Adrenal gland (tissue), 12 donors: ENCODE measurements around the gene TMEM61. TPM values are rescaled to one million over a fixed set of nuclear protein-coding genes. Genes with fewer than 3 reads are reported as not detected.

Source experiments
- DNase-seq, 7 donors: peaks; one replicate each; pipeline ENCODE4 v3.0.0-alpha.2; 2019 to 2020
- H3K27ac ChIP-seq, 5 donors: fragments of 200-600 bp; sonication (generic) in 4 of 5; 1 replicate in 3 of 5; 2 replicates in 2 of 5; pipeline versions ENCODE4 v1.5.1 to v1.8.0; 2016 to 2020; ENCODE audit warnings: mild to moderate bottlenecking in 1 of 5
- H3K27me3 ChIP-seq: fragments of 200-600 bp; 2 replicates; pipeline ENCODE4 v1.8.0; 2021
- H3K36me3 ChIP-seq, 2 donors: fragments of 200-600 bp; replicated peaks in 1 of 2; 1 replicate in 1 of 2; 2 replicates in 1 of 2; pipeline versions ENCODE4 v1.5.1 to v1.8.0; 2018 to 2022
- H3K4me1 ChIP-seq, 2 donors: fragments of 200-600 bp; replicated peaks in 1 of 2; 1 replicate in 1 of 2; 2 replicates in 1 of 2; pipeline versions ENCODE4 v1.5.1 to v1.8.0; 2018 to 2021
- H3K4me3 ChIP-seq, 4 donors: fragments of 200-600 bp; sonication (generic) in 3 of 4; one replicate each; pipeline ENCODE4 v1.5.1; 2016 to 2018
- H3K9me3 ChIP-seq, 3 donors: fragments of 200-600 bp; sonication (generic) in 1 of 3; replicated peaks in 1 of 3; 1 replicate in 2 of 3; 2 replicates in 1 of 3; pipeline versions ENCODE4 v1.5.1 to v1.8.0; 2016 to 2021
- POLR2A ChIP-seq, 2 donors: fragments of 450-650 bp; IDR thresholded peaks; one replicate each; pipeline ENCODE4 v1.6.1; 2017; ENCODE audit warnings: antibody characterized with exemption in 2 of 2, mild to moderate bottlenecking in 2 of 2, moderate library complexity in 1 of 2
- WGBS, 4 donors: extraction: QIAGEN DNeasy Blood & Tissue Kit in 2 of 4; methylation state at CpG; one replicate each; pipeline versions ENCODE4 v1.1.5 to v1.1.7; 2013 to 2017; 5-methylcytosine and 5-hydroxymethylcytosine counted together
- intact Hi-C, 2 donors: fragments of 100-400 bp; cut with DNase I; formaldehyde crosslinking; loops; one replicate each; pipeline versions ENCODE4 v1.14.1 to v1.15.0; 2022 to 2023
- polyA plus RNA-seq, 3 donors: library from polyadenylated mRNA; stranded (reverse); fragments of 200-250 nt in 2 of 3; fragments of 350-450 nt in 1 of 3; fragmentation: Illumina TruSeq in 1 of 3; extraction: RNeasy Lipid Tissue Mini Kit (QIAGEN cat#74804) in 1 of 3; gene quantifications; one replicate each; pipeline ENCODE4 v1.2.3, GENCODE V29; 2013 to 2014
- total RNA-seq, 9 donors: library from RNA; depleted of rRNA in 4 of 9; stranded (reverse); fragments of >200 nt in 4 of 9; fragments of 120-200 nt in 1 of 9; fragmentation: NEBNext Ultra II Directional in 1 of 9; extraction: Animal tissue kit (Norgen Biotek cat#: 25700) in 1 of 9; gene quantifications; one replicate each; pipeline versions ENCODE4 v1.1.0 to v1.2.4, GENCODE V29; 2013 to 2023
- TF ChIP-seq, protein P1 (sequence below), 6 experiments: fragments of 450-650 bp in 4 of 6; fragments of 200-600 bp in 2 of 6; sonication (generic) in 1 of 6; IDR thresholded peaks; 1 replicate in 5 of 6; 2 replicates in 1 of 6; pipeline versions ENCODE4 v1.5.1 to v1.8.0; 2016 to 2021; ENCODE audit warnings: antibody characterized with exemption in 6 of 6, mild to moderate bottlenecking in 2 of 6, moderate library complexity in 1 of 6
- donor health status: healthy with polysubstance abuse.
- donor health status: Bipolar disorder and iron deficiency.
- donor health status: DM: yes; HTN: yes; CAD: no.
- donor health status: DM: no; HTN: no; CAD: no.
- donor health status: DM: no; HTN: no; CAD: no.
- donor health status: DM: yes; HTN: yes; CAD: no.

Gene TMEM61
- total and polyA plus RNA-seq, 12 donors = 2.2 to 20.9 (median 7.3) TPM

DNA sequence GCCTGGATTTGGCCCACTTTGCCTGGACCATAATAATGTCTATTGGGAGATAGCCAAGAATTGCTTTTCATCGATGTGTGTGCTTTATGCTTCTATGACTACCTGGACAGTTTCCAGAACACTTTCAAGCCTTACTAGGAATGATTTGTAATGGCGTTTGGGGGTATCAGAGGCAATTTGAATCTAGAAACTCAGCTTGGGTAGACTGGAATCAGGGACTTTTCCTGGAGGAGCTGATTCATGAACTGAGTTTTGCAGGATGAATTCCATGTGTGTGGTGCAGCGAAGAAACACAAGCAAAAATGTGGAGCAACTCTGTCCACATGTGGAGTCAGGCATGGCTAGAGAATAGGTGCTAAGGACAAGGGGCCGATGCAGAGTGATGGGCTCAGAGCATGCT, 11.9 kb upstream of the TMEM61 start:
- intact Hi-C loops = no loop called here
- Histone ChIP-seq H3K36me3 (no peaks in the 10 kb centered on the region), H3K4me1 (peaks cover 4 to 14% of the 10 kb centered on the region in 2 donors), H3K9me3 (no peaks in the 10 kb centered on the region), H3K4me3 (no peak overlapping the region), H3K27me3 (no peaks in the 10 kb centered on the region), H3K27ac (no peak overlapping the region)
- 67 to 75% (median 71%) methylated on average over 4 of the region's 4 CpGs for WGBS, 4 donors
- peak in 2 of 7 donors; percentile 9 to 20 for DNase-seq
- TF ChIP-seq, protein P1, sequence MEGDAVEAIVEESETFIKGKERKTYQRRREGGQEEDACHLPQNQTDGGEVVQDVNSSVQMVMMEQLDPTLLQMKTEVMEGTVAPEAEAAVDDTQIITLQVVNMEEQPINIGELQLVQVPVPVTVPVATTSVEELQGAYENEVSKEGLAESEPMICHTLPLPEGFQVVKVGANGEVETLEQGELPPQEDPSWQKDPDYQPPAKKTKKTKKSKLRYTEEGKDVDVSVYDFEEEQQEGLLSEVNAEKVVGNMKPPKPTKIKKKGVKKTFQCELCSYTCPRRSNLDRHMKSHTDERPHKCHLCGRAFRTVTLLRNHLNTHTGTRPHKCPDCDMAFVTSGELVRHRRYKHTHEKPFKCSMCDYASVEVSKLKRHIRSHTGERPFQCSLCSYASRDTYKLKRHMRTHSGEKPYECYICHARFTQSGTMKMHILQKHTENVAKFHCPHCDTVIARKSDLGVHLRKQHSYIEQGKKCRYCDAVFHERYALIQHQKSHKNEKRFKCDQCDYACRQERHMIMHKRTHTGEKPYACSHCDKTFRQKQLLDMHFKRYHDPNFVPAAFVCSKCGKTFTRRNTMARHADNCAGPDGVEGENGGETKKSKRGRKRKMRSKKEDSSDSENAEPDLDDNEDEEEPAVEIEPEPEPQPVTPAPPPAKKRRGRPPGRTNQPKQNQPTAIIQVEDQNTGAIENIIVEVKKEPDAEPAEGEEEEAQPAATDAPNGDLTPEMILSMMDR (IDR thresholded peaks at IDR 0.05) = no peak
- TF ChIP-seq POLR2A (IDR thresholded peaks at IDR 0.05) = no peak

DNA sequence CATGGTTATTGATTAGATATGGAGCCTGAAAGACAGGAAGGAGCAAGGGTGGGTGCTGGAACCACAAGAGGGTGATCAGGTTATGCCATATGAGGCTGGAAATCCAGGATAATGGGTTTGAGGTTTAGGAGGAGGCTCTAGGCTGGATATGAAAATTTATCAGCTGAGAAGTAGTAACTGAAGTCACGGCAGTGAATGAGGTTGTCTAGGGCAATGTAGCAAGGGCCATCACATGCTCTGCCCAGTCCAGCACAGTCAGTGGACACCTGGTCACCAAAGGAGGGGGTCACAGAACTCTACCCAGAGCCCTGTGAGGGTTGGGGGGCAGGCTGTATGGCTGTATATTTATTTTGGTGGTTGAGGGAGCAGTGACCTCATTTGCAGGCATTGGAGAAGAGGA, 10.5 kb upstream of the TMEM61 start:
- Histone ChIP-seq H3K27ac (no peak overlapping the region), H3K4me3 (no peak overlapping the region), H3K27me3 (no peaks in the 10 kb centered on the region), H3K36me3 (no peaks in the 10 kb centered on the region), H3K4me1 (peaks cover 4 to 16% of the 10 kb centered on the region in 2 donors), H3K9me3 (no peaks in the 10 kb centered on the region)
- TF ChIP-seq, protein P1 (IDR thresholded peaks at IDR 0.05) = no peak
- no peak for TF ChIP-seq POLR2A (IDR thresholded peaks at IDR 0.05)
- peak in 2 of 7 donors; percentile 11 to 17 for DNase-seq
- 80 to 100% (median 93%) methylated on average over 1 of the region's 1 CpG for WGBS, 4 donors
- intact Hi-C loops = no loop called here

DNA sequence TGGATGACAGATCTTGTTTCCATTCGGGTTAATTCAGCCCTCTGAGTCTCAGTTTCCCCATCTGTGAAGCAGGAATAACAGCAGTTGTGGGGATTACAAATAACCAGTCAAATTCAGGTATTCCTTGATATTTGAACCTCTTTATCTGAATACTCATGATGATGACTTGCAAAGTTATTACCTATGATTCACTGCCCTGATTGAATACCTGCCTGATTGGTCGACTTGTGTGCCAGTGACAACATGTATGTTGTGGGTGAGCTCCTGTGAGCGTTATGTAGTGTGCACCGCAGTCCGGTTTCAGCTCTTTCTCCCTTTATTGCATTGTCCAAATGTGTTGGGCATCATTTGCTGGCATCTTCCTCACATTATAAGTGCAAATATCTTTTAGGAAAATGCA, 9.5 kb upstream of the TMEM61 start:
- Histone ChIP-seq H3K27ac (peak overlapping the region in 1 of 5 donors; percentile 53), H3K4me3 (no peak overlapping the region), H3K36me3 (no peaks in the 10 kb centered on the region), H3K9me3 (no peaks in the 10 kb centered on the region), H3K4me1 (peaks cover 4 to 13% of the 10 kb centered on the region in 2 donors), H3K27me3 (no peaks in the 10 kb centered on the region)
- intact Hi-C loops = no loop called here
- 58 to 73% (median 68%) methylated on average over 5 of the region's 5 CpGs for WGBS, 4 donors
- TF ChIP-seq, protein P1 (IDR thresholded peaks at IDR 0.05) = no peak
- no peak for TF ChIP-seq POLR2A (IDR thresholded peaks at IDR 0.05)
- no peak for DNase-seq

DNA sequence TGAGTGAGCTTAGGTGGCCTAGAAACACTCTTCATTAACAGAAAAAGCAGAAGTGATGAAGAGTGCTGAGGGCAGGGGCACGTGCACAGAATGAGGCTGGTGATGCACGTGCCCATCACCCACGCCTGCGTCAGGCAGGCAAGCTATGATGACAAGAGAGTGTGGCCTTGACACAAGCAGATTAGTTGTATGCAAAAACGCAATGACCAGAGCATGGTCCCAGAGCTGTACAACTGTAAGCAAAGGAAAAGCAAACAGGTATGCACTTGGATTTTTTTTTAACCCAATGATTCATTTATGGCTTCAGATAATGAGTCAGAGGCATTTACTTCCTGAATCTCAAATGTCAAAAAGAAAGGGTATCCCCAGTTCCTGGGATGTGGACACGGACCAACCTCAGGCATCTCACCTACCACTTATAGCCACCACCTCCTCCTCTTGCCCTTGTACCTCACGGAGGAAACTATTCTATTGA, 9.1 kb upstream of the TMEM61 start:
- 35 to 41% (median 38%) methylated on average over 7 of the region's 7 CpGs for WGBS, 4 donors
- peak in 6 of 7 donors; percentile 42 to 72 (median 53) for DNase-seq
- Histone ChIP-seq H3K27me3 (no peaks in the 10 kb centered on the region), H3K4me3 (no peak overlapping the region), H3K9me3 (no peaks in the 10 kb centered on the region), H3K27ac (peak overlapping the region in 1 of 5 donors; percentile 53), H3K36me3 (no peaks in the 10 kb centered on the region), H3K4me1 (peaks cover 4 to 10% of the 10 kb centered on the region in 2 donors)
- TF ChIP-seq, protein P1 (IDR thresholded peaks at IDR 0.05) = no peak
- TF ChIP-seq POLR2A (IDR thresholded peaks at IDR 0.05) = no peak
- intact Hi-C loops = no loop called here
